H1 (cell line): ENCODE data around the gene GLB1L3. TPM values are rescaled to one million over a fixed set of nuclear protein-coding genes. Genes with fewer than 3 reads are reported as not detected.

Source experiments
- CTCF ChIA-PET: fragments of 300-600 bp; sonication (Branson Sonifier 250); formaldehyde crosslinking; loops from one replicate; lab custom pipeline; 2021; ENCODE audit not compliant: partially characterized antibody; lab: Charles Lee
- POLR2A ChIA-PET: fragments of 300-600 bp; sonication (Branson Sonifier 250); formaldehyde crosslinking; loops from one replicate; lab custom pipeline; 2021; ENCODE audit warnings: inconsistent platforms; ENCODE audit not compliant: partially characterized antibody; lab: Charles Lee
- DNase-seq, 2 experiments: peaks; one replicate each; pipeline versions ENCODE4 v3.0.0 to v3.0.0-alpha.2; 2010 to 2022; ENCODE audit warnings: low spot score in 2 of 2, low read depth in 1 of 2, mixed read lengths in 1 of 2
- FAIRE-seq: peaks from 2 replicates; lab custom pipeline; 2011; peaks lifted over from hg19 to GRCh38; lab: Jason Lieb, UNC
- H2AFZ ChIP-seq: 2 replicates; pipeline ENCODE4 v1.8.1; 2012; ENCODE audit warnings: low read length, inconsistent platforms
- H2AK5ac ChIP-seq: 2 replicates; pipeline ENCODE4 v1.6.1; 2013; ENCODE audit warnings: low read depth, low read length
- H2BK120ac ChIP-seq: replicated peaks from 2 replicates; pipeline ENCODE3; 2013; ENCODE audit warnings: low read depth, low read length, inconsistent platforms
- H2BK12ac ChIP-seq: 2 replicates; pipeline ENCODE4 v1.6.1; 2013; ENCODE audit warnings: low read depth, low read length
- H2BK15ac ChIP-seq: 2 replicates; pipeline ENCODE4 v1.6.1; 2013; ENCODE audit warnings: low read length
- H2BK20ac ChIP-seq: 2 replicates; pipeline ENCODE4 v1.6.1; 2013; ENCODE audit warnings: low read length
- H2BK5ac ChIP-seq: 2 replicates; pipeline ENCODE4 v1.6.1; 2013; ENCODE audit warnings: low read depth, low read length
- H3K14ac ChIP-seq: 2 replicates; pipeline ENCODE4 v1.6.1; 2013; ENCODE audit warnings: inconsistent platforms; ENCODE audit not compliant: insufficient read length
- H3K18ac ChIP-seq: 2 replicates; pipeline ENCODE4 v1.6.1; 2013; ENCODE audit warnings: low read length; ENCODE audit errors: extremely low read depth
- H3K23ac ChIP-seq: 2 replicates; pipeline ENCODE4 v1.6.1; 2013; ENCODE audit warnings: inconsistent platforms; ENCODE audit not compliant: insufficient read length
- H3K23me2 ChIP-seq: 2 replicates; pipeline ENCODE4 v1.6.1; 2013; ENCODE audit warnings: low read depth, low read length
- H3K27ac ChIP-seq: 2 replicates; pipeline ENCODE4 v1.6.1; 2011; ENCODE audit warnings: low read depth, low read length, inconsistent platforms
- H3K27me3 ChIP-seq, 4 experiments: replicated peaks in 1 of 4; 1 replicate in 1 of 4; 2 replicates in 3 of 4; pipeline versions ENCODE4 v1.6.1 to v1.8.1; 2011 to 2013; ENCODE audit warnings: low read length in 3 of 4, mild to moderate bottlenecking in 3 of 4, inconsistent platforms in 2 of 4, mixed read lengths in 2 of 4, moderate library complexity in 1 of 4; ENCODE audit not compliant: control insufficient read depth in 3 of 4, insufficient read depth in 3 of 4; ENCODE audit errors: extremely low read depth in 1 of 4
- H3K36me3 ChIP-seq, 4 experiments: 2 replicates each; pipeline versions ENCODE4 v1.6.1 to v1.8.1; 2011 to 2013; ENCODE audit warnings: mild to moderate bottlenecking in 4 of 4, low read length in 3 of 4, moderate library complexity in 2 of 4, control low read depth in 1 of 4, inconsistent platforms in 1 of 4; ENCODE audit not compliant: insufficient read depth in 4 of 4, control insufficient read depth in 2 of 4
- H3K4ac ChIP-seq: replicated peaks from 2 replicates; pipeline ENCODE3; 2013; ENCODE audit warnings: low read length, low read depth, mixed read lengths, inconsistent platforms; ENCODE audit not compliant: insufficient read length
- H3K4me1 ChIP-seq, 4 experiments: replicated peaks in 1 of 4; 1 replicate in 1 of 4; 2 replicates in 3 of 4; pipeline versions ENCODE4 v1.6.1 to v1.8.1; 2011 to 2013; ENCODE audit warnings: low read length in 3 of 4, inconsistent platforms in 2 of 4, mixed read lengths in 1 of 4; ENCODE audit not compliant: insufficient read depth in 4 of 4, control insufficient read depth in 3 of 4
- H3K4me2 ChIP-seq, 2 experiments: 2 replicates each; pipeline versions ENCODE4 v1.6.1 to v1.8.1; 2011 to 2013; ENCODE audit warnings: low read depth in 2 of 2, low read length in 2 of 2, control low read depth in 1 of 2, inconsistent platforms in 1 of 2, mild to moderate bottlenecking in 1 of 2; ENCODE audit not compliant: insufficient read depth in 1 of 2
- H3K4me3 ChIP-seq, 4 experiments: fragments of 200-600, 300-600 bp in 1 of 4; sonication (generic), shearing (Covaris generic), sonication (Bioruptor Twin) in 1 of 4; 2 replicates each; pipeline versions ENCODE4 v1.5.1 to v1.8.1; 2011 to 2016; ENCODE audit warnings: low read length in 4 of 4, low read depth in 3 of 4, control low read depth in 2 of 4, inconsistent platforms in 2 of 4, mild to moderate bottlenecking in 2 of 4, mixed read lengths in 1 of 4, moderate library complexity in 1 of 4; ENCODE audit not compliant: insufficient read depth in 2 of 4; ENCODE audit errors: extremely low read depth in 1 of 4
- H3K56ac ChIP-seq: replicated peaks from 2 replicates; pipeline ENCODE3; 2013; ENCODE audit warnings: low read depth, mild to moderate bottlenecking, mixed read lengths, low read length, inconsistent platforms; ENCODE audit not compliant: insufficient read length
- H3K79me1 ChIP-seq: 2 replicates; pipeline ENCODE4 v1.6.1; 2013; ENCODE audit warnings: low read depth, low read length, control low read depth
- H3K79me2 ChIP-seq, 2 experiments: 2 replicates each; pipeline versions ENCODE4 v1.6.1 to v1.8.1; 2012 to 2013; ENCODE audit warnings: low read length in 2 of 2, mild to moderate bottlenecking in 2 of 2, inconsistent platforms in 1 of 2; ENCODE audit not compliant: insufficient read depth in 2 of 2, control insufficient read depth in 1 of 2
- H3K9ac ChIP-seq, 4 experiments: replicated peaks in 1 of 4; 1 replicate in 1 of 4; 2 replicates in 3 of 4; pipeline versions ENCODE4 v1.6.1 to v1.8.1; 2011 to 2013; ENCODE audit warnings: low read depth in 3 of 4, low read length in 3 of 4, control low read depth in 2 of 4, mild to moderate bottlenecking in 2 of 4, moderate library complexity in 2 of 4, inconsistent platforms in 1 of 4; ENCODE audit errors: extremely low read depth in 1 of 4
- H3K9me3 ChIP-seq, 2 experiments: 2 replicates each; pipeline versions ENCODE4 v1.6.1 to v1.8.1; 2012 to 2013; ENCODE audit warnings: mild to moderate bottlenecking in 2 of 2, moderate library complexity in 2 of 2, control low read depth in 1 of 2, inconsistent platforms in 1 of 2, low read depth in 1 of 2, low read length in 1 of 2, mixed read lengths in 1 of 2; ENCODE audit not compliant: insufficient read depth in 2 of 2
- H4K20me1 ChIP-seq, 2 experiments: replicated peaks in 1 of 2; 2 replicates each; pipeline versions ENCODE3 to v1.8.1; 2011 to 2013; ENCODE audit warnings: inconsistent platforms in 2 of 2, low read length in 2 of 2, mild to moderate bottlenecking in 1 of 2; ENCODE audit not compliant: insufficient read depth in 2 of 2, control insufficient read depth in 1 of 2
- H4K5ac ChIP-seq: 2 replicates; pipeline ENCODE4 v1.6.1; 2013; ENCODE audit warnings: low read length, low read depth, mixed read lengths, inconsistent platforms; ENCODE audit not compliant: insufficient read length
- H4K8ac ChIP-seq: 2 replicates; pipeline ENCODE4 v1.8.0; 2013; ENCODE audit warnings: mild to moderate bottlenecking, moderate library complexity, low read length, inconsistent platforms; ENCODE audit not compliant: insufficient read depth; ENCODE audit errors: extremely low read depth
- H4K91ac ChIP-seq: replicated peaks from 2 replicates; pipeline ENCODE3; 2013; ENCODE audit warnings: low read length, mixed read lengths, inconsistent platforms; ENCODE audit not compliant: insufficient read length
- EGR1 ChIP-seq: IDR thresholded peaks from 2 replicates; pipeline ENCODE4 v1.6.1; 2011; ENCODE audit warnings: low read depth, low read length, borderline replicate concordance
- RXRA ChIP-seq: IDR thresholded peaks from 2 replicates; pipeline ENCODE4 v1.6.1; 2011; ENCODE audit warnings: low read depth, mild to moderate bottlenecking, low read length, moderate library complexity; ENCODE audit not compliant: insufficient read depth
- SIX5 ChIP-seq: IDR thresholded peaks from 2 replicates; pipeline ENCODE4 v1.6.1; 2011; ENCODE audit warnings: mild to moderate bottlenecking, low read depth, low read length
- SP1 ChIP-seq: IDR thresholded peaks from 2 replicates; pipeline ENCODE4 v1.6.1; 2011; ENCODE audit warnings: low read depth, low read length
- SRF ChIP-seq: IDR thresholded peaks from 2 replicates; pipeline ENCODE4 v1.6.1; 2011; ENCODE audit warnings: mild to moderate bottlenecking, low read depth, low read length, moderate library complexity
- SUZ12 ChIP-seq: fragments of 200-600 bp; sonication (generic); IDR thresholded peaks from 2 replicates; pipeline ENCODE4 v1.6.1; 2012; ENCODE audit warnings: mild to moderate bottlenecking, inconsistent platforms, low read length, moderate library complexity, mixed read lengths
- USF2 ChIP-seq: IDR thresholded peaks from 2 replicates; pipeline ENCODE4 v1.6.1; 2011; ENCODE audit warnings: low read length, improper control_type of control experiment
- WGBS, 2 experiments: shearing (Covaris generic) in 1 of 2; methylation state at CpG; one replicate each; pipeline versions ENCODE4 v1.1.6 to v1.1.7; 2013 to 2015; ENCODE audit warnings: low lambda C conversion rate in 2 of 2, mixed read lengths in 2 of 2, inconsistent platforms in 1 of 2, low coverage in 1 of 2, missing lambda C conversion rate in 1 of 2; ENCODE audit not compliant: insufficient replicate concordance in 2 of 2, insufficient coverage in 1 of 2, insufficient read length in 1 of 2; ENCODE audit errors: extremely low coverage in 1 of 2, missing lambda C conversion rate in 1 of 2; 5-methylcytosine and 5-hydroxymethylcytosine counted together
- polyA plus RNA-seq, 7 experiments: library from polyadenylated mRNA; depleted of rRNA in 3 of 7; stranded (reverse) in 5 of 7; unstranded in 2 of 7; fragments of >200 nt in 5 of 7; fragments of 200-250 nt in 2 of 7; gene quantifications; 1 replicate in 5 of 7; 2 replicates in 1 of 7; 4 replicates in 1 of 7; pipeline versions ENCODE4 v1.2.1 to v1.2.3, GENCODE V29; 2011 to 2013; ENCODE audit warnings: missing spikeins in 2 of 7, mixed read lengths in 2 of 7
- total RNA-seq: library from RNA; stranded (reverse); fragmentation: NEBNext Ultra II Directional; extraction: Animal tissue kit (Norgen Biotek cat#: 25700); gene quantifications from 2 replicates; pipeline ENCODE4 v1.2.1, GENCODE V29; 2021
- TF ChIP-seq, protein P1 (sequence below), 3 experiments: IDR thresholded peaks; 1 replicate in 2 of 3; 2 replicates in 1 of 3; pipeline versions ENCODE4 v1.5.1 to v1.6.1; 2011; ENCODE audit warnings: low read length in 3 of 3, mild to moderate bottlenecking in 3 of 3, inconsistent platforms in 2 of 3, low read depth in 1 of 3, moderate library complexity in 1 of 3; ENCODE audit not compliant: insufficient read depth in 1 of 3; ENCODE audit errors: control extremely low read depth in 1 of 3

The GLB1L3 gene
- total and polyA plus RNA-seq, 2 of the 8 experiments (the other 6 are each of a cell fraction or from before 2014, with no cell fraction given) = 14.9 to 33.2 TPM

GRCh38 chr11:134250246-134250645 is 25.9 kb upstream of the GLB1L3 start:
- no peak for FAIRE-seq
- WGBS, 2 experiments = 91% methylated on average over 3 of the region's 3 CpGs; no CpG with 5 or more reads in 1 of the 2 experiments
- Histone ChIP-seq H3K4me1 (peaks cover 0 to 7% (median 2%) of the 10 kb centered on the region in 4 experiments; a peak in 3 of 7 replicates), H4K5ac (no peak overlapping the region), H3K23me2 (peaks cover 10% of the 10 kb centered on the region; the same call in 1 of the 2 replicates), H3K14ac (no peak overlapping the region), H2BK20ac (no peak overlapping the region), H4K20me1 (no peaks in the 10 kb centered on the region), H3K4ac (no peak overlapping the region), H2BK5ac (no peak overlapping the region), H2BK12ac (no peak overlapping the region), H4K8ac (no peak overlapping the region), H3K9ac (no peak overlapping the region), H3K36me3 (peaks cover 15 to 38% (median 32%) of the 10 kb centered on the region in 4 experiments), H3K23ac (no peak overlapping the region), H3K79me1 (no peaks in the 10 kb centered on the region), H3K79me2 (peaks cover 5 to 21% of the 10 kb centered on the region in 2 experiments; a peak in 3 of 4 replicates), H3K27ac (no peak overlapping the region), H3K56ac (no peak overlapping the region), H2BK120ac (no peak overlapping the region), H3K9me3 (no peaks in the 10 kb centered on the region), H2BK15ac (no peak overlapping the region), H3K18ac (no peak overlapping the region), H3K4me2 (no peak overlapping the region), H3K27me3 (no peaks in the 10 kb centered on the region), H3K4me3 (no peak overlapping the region), H2AK5ac (no peak overlapping the region), H4K91ac (no peak overlapping the region), H2AFZ (no peak overlapping the region)
- no peak for DNase-seq
- POLR2A ChIA-PET = no interaction called here
- CTCF ChIA-PET = interaction anchor here (1.3 to 1.9 kb wide), 3 partner anchors 11 to 22 kb away, joined by 3 to 7 read pairs (median 4); no protein-coding TSS in a partner anchor
- TF ChIP-seq SRF (no peak), EGR1 (no peak), SP1 (no peak), RXRA (no peak), USF2 (no peak), SIX5 (no peak), SUZ12 (no peak)
- TF ChIP-seq, protein P1, sequence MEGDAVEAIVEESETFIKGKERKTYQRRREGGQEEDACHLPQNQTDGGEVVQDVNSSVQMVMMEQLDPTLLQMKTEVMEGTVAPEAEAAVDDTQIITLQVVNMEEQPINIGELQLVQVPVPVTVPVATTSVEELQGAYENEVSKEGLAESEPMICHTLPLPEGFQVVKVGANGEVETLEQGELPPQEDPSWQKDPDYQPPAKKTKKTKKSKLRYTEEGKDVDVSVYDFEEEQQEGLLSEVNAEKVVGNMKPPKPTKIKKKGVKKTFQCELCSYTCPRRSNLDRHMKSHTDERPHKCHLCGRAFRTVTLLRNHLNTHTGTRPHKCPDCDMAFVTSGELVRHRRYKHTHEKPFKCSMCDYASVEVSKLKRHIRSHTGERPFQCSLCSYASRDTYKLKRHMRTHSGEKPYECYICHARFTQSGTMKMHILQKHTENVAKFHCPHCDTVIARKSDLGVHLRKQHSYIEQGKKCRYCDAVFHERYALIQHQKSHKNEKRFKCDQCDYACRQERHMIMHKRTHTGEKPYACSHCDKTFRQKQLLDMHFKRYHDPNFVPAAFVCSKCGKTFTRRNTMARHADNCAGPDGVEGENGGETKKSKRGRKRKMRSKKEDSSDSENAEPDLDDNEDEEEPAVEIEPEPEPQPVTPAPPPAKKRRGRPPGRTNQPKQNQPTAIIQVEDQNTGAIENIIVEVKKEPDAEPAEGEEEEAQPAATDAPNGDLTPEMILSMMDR (IDR thresholded peaks at IDR 0.05; ENCODE audit: control extremely low read depth in 1 of 3, insufficient read depth in 1 of 3, low read depth in 1 of 3, low read length in 3 of 3) = no peak
